Skin epidermis (tissue), 12 donors: Measurements from ENCODE around the gene KRTAP5-3.
A peak's percentile ranks its signal among the peaks of the same experiment; 100 is the strongest.
"Not testable (repeated sequence)": the region's sequence is repeated elsewhere in the genome, so short reads cannot be mapped to it uniquely, and the experiment has no call there.

Experiments used
- H3K27ac ChIP-seq, 21 experiments: fragments of 200-600 bp; sonication (generic) in 11 of 21; one replicate each; pipeline ENCODE4 v1.5.0; 2020; ENCODE audit warnings: mild to moderate bottlenecking in 3 of 21, inconsistent platforms in 2 of 21, moderate library complexity in 2 of 21
- H3K4me3 ChIP-seq, 7 experiments: fragments of 200-600 bp; sonication (generic) in 2 of 7; one replicate each; pipeline ENCODE4 v1.5.0; 2020; ENCODE audit warnings: inconsistent platforms in 2 of 7, mild to moderate bottlenecking in 2 of 7, moderate library complexity in 1 of 7

Gene KRTAP5-3

GRCh38 chr11:1589996-1590395 is 18.3 kb downstream of the KRTAP5-3 start:
- no peak overlapping the region for H3K27ac ChIP-seq

DNA sequence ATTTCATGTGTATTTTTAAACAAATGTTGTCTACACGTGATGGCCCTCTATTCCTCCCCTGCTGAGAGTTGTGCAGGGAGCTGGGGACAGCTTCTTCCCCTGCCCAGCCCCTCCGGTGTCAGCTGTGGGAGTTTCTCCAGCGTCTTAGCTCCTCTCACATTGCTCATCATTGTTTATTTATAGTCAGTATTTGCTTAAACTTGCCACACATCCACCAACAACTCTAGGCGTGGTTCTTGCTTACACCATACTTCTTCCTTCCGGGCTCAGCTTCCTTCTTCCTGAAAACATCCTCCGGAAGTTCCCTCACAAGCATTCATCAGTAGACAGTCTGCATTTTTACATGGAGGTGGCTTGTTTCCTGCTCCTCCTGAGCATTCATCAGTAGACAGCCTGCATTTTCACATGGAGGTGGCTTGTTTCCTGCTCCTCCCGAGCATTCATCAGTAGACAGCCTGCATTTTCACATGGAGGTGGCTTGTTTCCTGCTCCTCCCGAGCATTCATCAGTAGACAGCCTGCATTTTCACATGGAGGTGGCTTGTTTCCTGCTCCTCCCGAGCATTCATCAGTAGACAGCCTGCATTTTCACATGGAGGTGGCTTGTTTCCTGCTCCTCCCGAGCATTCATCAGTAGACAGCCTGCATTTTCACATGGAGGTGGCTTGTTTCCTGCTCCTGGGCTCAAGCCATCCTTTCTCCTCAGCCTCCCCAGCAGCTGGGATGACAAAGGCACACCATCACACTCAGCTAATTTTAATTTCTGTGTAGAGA is 18.9 kb downstream of the KRTAP5-3 start:
- H3K27ac ChIP-seq: peak overlapping the region in 4 of 21 experiments; percentile 5 to 47 (median 26)
- H3K4me3 ChIP-seq: not testable (repeated sequence)

More at GRCh38 chr11:1589996-1590395, 18.3 kb downstream of the KRTAP5-3 start:
- no peak overlapping the region for H3K4me3 ChIP-seq

- Histone ChIP-seq H3K27ac (no peak overlapping the region), H3K4me3 (no peak overlapping the region)
Observed at GRCh38 chr11:1586699-1587098, 21.6 kb downstream of the KRTAP5-3 start.

DNA sequence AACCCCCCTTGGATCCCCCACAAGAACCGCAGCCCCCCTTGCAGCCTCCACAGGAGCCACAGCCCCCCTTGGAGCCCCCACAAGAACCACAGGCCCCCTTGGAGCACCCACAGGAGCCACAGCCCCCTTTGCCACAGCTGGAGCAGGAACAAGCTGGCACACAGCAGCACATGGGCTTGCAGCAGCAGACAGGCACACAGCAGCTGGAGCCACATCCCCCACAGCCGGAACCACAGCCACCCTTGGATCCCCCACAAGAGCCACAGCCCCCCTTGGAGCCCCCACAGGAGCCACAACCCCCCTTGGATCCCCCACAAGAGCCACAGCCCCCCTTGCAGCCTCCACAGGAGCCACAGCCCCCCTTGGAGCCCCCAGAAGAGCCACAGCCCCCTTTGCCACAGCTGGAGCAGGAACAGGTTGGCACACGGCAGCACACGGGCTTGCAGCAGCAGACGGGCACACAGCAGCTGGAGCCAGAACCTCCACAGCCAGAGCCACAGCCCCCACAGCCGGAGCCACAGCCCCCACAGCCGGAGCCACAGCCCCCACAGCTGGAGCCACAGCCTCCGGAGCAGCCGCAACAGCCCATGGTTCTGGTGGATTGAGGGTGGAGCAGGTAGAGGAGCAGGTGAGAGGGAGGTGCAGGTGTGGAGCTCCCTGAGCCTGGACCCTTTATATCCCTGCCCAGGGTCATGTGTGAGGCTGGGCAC is 23.4 kb downstream of the KRTAP5-3 start, which contains the start of gene KRTAP5-1:
Gene KRTAP5-1 (minus strand): TSS at position 623 of the 710 bp plus-strand sequence. CDS start 34 bp downstream, at position 589.
- not testable (repeated sequence) for H3K27ac ChIP-seq, H3K4me3 ChIP-seq

DNA sequence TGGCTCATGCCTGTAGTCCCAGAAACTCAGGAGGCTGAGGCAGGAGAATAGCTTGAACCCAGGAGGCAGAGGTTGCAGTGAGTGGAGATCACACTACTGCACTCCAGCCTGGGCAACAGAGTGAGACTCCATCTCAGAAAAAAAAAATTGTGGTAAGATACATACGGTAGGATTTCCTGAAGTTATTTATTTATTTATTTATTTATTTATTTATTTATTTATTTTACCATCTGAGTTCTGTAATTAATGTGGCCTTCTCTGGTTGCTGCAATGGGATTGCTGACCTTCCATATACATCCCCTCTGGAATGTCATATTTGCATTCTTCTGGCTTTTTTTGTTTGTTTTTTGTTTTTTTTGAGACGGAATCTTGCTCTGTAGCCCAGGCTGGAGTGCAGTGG is 25.4 kb downstream of the KRTAP5-3 start:
- not testable (repeated sequence) for H3K4me3 ChIP-seq, H3K27ac ChIP-seq

GRCh38 chr11:1581976-1582375 is 26.3 kb downstream of the KRTAP5-3 start:
- no peak overlapping the region for H3K4me3 ChIP-seq
- H3K27ac ChIP-seq: no peak overlapping the region

DNA sequence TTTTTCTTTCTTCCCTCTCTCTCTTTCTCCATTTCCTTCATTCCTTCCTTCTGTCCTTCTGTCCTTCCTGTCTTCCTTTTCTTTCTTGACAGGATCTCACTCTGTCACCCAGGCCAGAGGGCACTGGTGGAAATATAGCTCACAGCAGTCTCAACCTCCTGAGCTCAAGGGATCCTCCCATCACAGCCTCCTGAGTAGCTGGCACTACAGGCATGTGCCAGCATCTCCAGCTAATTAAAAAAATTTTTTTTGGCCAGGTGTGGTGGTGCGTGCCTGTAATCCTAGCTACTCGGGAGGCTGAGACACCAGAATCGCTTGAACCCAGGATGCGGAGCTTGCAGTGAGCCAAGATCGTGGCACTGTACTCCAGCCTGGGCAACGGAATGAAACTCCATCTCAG is 31.4 kb downstream of the KRTAP5-3 start:
- H3K4me3 ChIP-seq: no peak overlapping the region
- no peak overlapping the region for H3K27ac ChIP-seq

GRCh38 chr11:1575756-1576155 is 32.5 kb downstream of the KRTAP5-3 start:
- H3K4me3 ChIP-seq, H3K27ac ChIP-seq: not testable (repeated sequence)

DNA sequence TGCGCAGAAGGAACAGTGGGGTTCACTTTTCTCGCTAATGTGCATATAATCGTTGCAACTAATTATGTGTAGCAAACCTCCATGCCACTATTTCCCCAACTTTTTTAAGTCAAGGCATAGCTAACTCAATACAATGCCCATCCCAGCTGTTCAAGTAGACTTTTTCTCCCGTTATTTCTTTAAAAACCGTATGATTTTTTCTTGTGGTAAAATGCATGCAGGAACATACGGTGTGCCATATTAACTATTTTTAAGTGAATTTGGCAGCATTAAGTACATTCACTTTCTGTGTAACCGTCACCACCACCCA is 33.4 kb downstream of the KRTAP5-3 start:
- peak overlapping the region in 2 of 7 experiments; percentile 14 to 58 for H3K4me3 ChIP-seq
- H3K27ac ChIP-seq: no peak overlapping the region

DNA sequence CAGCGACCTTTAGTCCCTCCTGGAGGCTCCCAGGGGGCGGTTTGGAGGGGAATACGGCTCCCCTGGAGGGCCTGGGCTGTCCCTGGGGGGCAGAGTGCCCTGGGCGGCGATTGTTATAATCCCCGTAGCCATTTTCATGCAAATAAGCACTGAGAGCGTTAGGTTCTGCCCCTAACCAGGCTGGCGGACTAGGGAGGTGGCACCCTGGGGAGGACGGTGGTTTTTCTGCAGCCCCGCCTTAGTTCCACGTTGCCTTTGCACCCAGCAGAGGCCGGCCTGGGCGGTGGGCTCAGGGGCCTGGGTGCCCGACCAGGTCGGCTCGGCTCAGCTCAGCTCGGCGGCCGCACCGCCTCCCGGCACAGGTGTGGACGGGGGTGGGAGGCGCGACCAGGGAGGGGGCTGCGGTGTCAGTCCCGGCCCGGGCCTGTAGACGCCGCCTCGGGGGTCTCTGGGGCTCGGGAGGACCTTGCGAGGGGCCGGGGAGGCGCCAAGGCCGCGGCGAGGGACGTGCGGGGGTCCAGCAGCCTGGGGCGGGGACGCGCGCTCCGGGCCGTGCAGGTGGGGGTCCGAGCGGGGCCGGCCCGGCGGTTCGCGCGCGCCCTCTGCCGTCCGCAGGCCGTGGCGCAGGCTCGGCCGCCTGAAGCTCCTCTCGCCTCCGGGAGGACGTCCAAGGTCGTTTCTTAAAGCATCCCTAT is 33.9 kb downstream of the KRTAP5-3 start:
- H3K4me3 ChIP-seq: peak overlapping the region in 6 of 7 experiments; percentile 14 to 60 (median 38)
- peak overlapping the region in 5 of 21 experiments; percentile 6 to 82 (median 70) for H3K27ac ChIP-seq

GRCh38 chr11:1573903-1574237 is 34.4 kb downstream of the KRTAP5-3 start:
- Histone ChIP-seq H3K27ac (peak overlapping the region in 7 of 21 experiments; percentile 6 to 82 (median 70)), H3K4me3 (peak overlapping the region in 5 of 7 experiments; percentile 20 to 60 (median 54))

DNA sequence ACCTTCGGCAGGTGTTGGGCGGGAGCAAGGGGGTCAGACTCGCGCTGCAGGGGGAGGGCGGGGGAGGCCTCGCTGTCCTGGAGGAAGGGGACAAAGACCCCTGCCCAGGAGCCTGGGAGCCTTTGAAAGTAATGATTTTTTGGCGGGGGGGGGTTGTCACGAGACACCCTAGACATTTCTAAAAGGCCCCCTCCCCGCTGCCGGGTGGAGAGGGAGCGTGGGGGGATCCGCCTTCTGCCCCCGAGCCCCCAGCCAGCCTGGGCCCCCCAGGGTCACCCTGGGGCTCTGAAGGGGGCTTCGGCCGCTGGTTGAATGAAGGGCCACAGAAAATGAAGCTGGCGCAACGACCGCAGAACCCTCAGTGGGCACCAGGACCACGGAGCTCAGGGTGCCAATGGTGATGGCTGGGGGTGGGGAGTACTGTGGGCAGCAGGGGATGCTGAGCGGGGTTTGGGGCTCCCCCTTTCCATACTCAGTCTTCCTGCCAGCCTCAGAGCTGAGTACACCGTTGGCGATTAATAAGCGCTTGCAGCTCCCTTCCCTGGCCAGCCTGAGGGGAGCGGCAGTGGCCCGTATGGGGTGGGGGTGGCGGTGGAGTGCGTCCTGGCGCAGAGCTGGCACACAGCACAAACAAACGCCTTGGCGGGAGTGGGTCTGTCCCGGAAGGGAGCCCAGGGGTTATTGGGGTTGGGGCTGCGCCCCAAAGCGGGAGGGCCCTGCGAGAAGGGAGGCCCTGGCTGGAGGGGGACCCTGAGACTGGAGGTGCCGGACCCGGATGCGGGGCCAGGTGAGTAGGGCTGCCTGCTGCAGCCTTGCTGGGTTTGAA is 35.0 kb downstream of the KRTAP5-3 start:
- Histone ChIP-seq H3K4me3 (peak overlapping the region; percentile 47 to 60 (median 53)), H3K27ac (peak overlapping the region in 13 of 21 experiments; percentile 14 to 84 (median 71))

GRCh38 chr11:1572197-1573076 is 35.8 kb downstream of the KRTAP5-3 start, which contains the start of gene DUSP8:
DUSP8 (minus strand) TSS chr11:1572271; CDS start chr11:1565826, 6,445 bp downstream.
- Histone ChIP-seq H3K4me3 (peak within 1 kb of the TSS; percentile 47 to 60 (median 53)), H3K27ac (peak within 1 kb of the TSS in 20 of 21 experiments; percentile 19 to 84 (median 66))

DNA sequence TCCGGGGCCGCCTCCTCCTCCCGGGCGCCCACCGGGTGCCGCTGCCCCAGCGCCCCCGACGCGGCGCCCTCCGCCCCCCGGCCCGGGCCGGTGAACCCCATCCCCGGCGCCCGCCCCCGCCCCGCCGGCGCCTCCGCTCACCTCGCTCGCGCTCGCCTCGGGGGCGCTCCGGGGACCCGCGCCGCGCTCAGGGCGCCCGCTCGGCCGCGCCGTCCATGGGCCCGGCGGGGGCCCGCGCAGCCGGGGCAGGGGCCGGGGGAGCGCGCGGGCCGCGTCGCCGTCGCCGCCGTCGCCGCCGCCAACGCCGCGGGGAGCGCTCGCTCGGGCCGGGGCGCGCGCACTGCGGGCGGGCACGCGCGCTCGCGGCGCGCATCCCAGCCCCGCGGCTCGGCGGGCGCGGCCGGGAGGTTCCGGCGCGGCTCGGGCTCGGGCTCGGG is 36.5 kb downstream of the KRTAP5-3 start:
- Histone ChIP-seq H3K27ac (peak overlapping the region in 9 of 21 experiments; percentile 31 to 78 (median 55)), H3K4me3 (peak overlapping the region; percentile 39 to 60 (median 52))

DNA sequence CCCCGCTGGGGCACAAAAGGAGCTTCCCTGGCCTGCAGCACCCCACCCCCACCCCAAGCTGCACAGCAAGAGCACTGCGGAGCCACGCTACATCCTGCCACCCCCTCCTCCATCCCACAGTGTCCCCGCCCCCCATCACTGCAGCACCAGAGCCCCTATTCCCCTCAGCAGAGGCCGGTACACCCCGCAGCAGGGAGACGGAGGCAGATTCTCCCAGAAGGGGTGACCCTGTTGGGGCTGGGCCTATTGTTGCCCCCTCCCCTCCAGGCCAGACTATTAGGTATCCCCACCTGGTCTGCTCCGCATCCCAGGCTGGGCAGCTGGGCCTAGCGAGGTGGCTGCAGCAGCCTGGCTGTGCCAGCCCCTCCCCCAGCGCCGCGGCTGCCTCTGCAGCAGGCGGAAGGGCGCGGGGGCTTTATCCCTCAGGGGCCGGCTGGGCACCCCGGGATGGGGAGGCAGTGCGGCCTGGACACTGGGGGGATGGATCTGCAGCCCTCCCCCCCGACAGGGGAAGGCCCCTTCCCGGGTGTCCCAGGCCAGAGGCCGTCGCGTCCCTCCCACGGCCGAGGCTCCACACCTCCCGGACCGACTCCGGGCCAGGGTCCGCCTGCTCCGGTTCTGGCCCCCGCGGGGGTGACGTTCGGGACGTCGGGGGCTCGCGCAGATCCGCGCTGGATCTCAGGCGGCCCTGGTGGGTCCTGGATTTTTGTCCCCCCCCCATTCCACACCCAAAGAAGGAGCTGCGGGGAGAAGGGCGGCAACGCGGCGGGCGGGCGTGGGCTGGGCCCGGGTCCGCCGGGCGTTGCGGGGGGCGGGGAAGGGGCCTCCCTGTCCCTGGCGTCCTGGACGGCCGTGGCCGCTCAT is 37.1 kb downstream of the KRTAP5-3 start:
- Histone ChIP-seq H3K27ac (peak overlapping the region in 10 of 21 experiments; percentile 31 to 78 (median 58)), H3K4me3 (peak overlapping the region; percentile 36 to 52 (median 45))

DNA sequence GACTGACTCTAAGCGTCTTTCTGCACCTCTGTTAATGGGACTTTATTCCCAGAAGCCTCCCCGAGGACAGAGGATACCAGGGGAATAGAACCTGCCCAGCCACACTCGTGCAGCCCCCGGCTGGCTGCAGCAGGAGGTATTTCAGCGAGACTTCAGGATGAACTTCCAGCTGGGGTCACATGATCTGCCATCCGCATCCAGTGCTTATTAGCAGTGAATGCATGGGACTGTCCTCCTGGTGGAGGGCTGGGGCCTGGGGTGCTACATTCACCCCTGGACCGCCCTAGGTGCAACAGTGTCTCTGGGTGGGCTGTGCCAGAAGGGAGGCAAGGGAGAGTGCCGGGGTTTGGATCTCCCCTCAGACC is 37.8 kb downstream of the KRTAP5-3 start:
- Histone ChIP-seq H3K27ac (peak overlapping the region in 1 of 21 experiments; percentile 55), H3K4me3 (peak overlapping the region in 1 of 7 experiments; percentile 36)

DNA sequence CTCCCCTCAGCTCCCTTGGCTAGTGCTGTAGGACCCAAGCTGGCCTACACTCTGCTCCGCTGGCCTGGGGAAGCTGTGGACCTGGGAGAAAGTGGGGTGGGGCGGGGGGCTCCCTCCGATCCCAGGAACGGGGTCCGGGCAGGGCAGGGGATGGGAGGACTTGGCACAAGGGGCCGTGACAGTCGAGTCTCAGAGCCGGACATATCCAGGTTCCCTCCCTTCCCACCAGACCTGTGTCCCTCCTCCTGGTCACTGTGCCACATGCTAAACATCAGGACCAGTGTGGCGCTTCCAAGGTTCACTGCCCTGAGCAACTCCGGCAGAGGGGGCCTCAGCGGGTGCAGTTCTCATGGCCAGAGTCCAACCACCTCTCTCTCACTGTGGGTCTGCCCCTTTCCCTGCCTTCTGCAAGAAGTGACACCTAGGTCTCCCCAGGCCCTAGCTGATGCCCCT is 38.2 kb downstream of the KRTAP5-3 start:
- H3K4me3 ChIP-seq: no peak overlapping the region
- H3K27ac ChIP-seq: no peak overlapping the region
